ENCODE measurements around the gene CIAO3. TPM values are rescaled to one million over a fixed set of nuclear protein-coding genes. Genes with fewer than 3 reads are reported as not detected.
A peak's percentile ranks its signal among the peaks of the same experiment; 100 is the strongest.

CIAO3 gene
- total RNA-seq, 1 experiment from 2014 or later = 32.8 TPM

GRCh38 chr16:756428-756827 is 15.6 kb upstream of the CIAO3 start:
- H3K36me3 ChIP-seq (ENCODE audit: control insufficient read depth in 1 of 2, insufficient read depth in 2 of 2, low read length in 2 of 2) = no peaks in the 10 kb centered on the region
- no peak for DNase-seq (ENCODE audit: low read depth, low spot score)
- no peak for ATAC-seq
- no peak overlapping the region for H3K4me2 ChIP-seq (ENCODE audit: low read length)
- ChIA-PET RAD21 (ENCODE audit: low non-redundant PET in 1 of 2, low total read pairs in 2 of 2, uncharacterized antibody in 2 of 2, unreplicated experiment in 2 of 2) (no interaction called here), CTCF (no interaction called here), POLR2A (no interaction called here)
- H2AFZ ChIP-seq (ENCODE audit: low read depth, low read length, poor library complexity, severe bottlenecking) = no peak overlapping the region
- H3K9me3 ChIP-seq (ENCODE audit: control insufficient read depth in 1 of 2, insufficient read depth in 1 of 2, low read depth in 1 of 2, low read length in 2 of 2) = peaks cover 0 to 7% of the 10 kb centered on the region in 2 experiments; a peak in 1 of 4 replicates
- no peaks in the 10 kb centered on the region for H3K9me2 ChIP-seq (ENCODE audit: insufficient read depth)
- peaks cover 25 to 40% of the 10 kb centered on the region in 2 experiments for H3K4me1 ChIP-seq (ENCODE audit: control insufficient read depth in 1 of 2, insufficient read depth in 2 of 2, low read length in 2 of 2)
- H4K20me1 ChIP-seq (ENCODE audit: insufficient read depth) = no peaks in the 10 kb centered on the region
- H3K27me3 ChIP-seq (ENCODE audit: insufficient read depth, low read length) = no peaks in the 10 kb centered on the region
- TF ChIP-seq POLR2AphosphoS5 (IDR thresholded peaks at IDR 0.05; ENCODE audit: low read depth, low read length) = no peak
- TF ChIP-seq SIN3A (IDR thresholded peaks at IDR 0.05; ENCODE audit: low read depth) = no peak
- TF ChIP-seq YY1 (IDR thresholded peaks at IDR 0.05; ENCODE audit: extremely low read depth, insufficient replicate concordance, low read depth, low read length) = no peak
- TF ChIP-seq REST (IDR thresholded peaks at IDR 0.05; ENCODE audit: low read depth) = no peak
- TF ChIP-seq ZFX (IDR thresholded peaks at IDR 0.05) = no peak
- TF ChIP-seq CTCF (IDR thresholded peaks at IDR 0.05 in 2 of 3, conservative IDR thresholded peaks at IDR 0.05 in 1 of 3; ENCODE audit: borderline replicate concordance in 1 of 3, insufficient read depth in 1 of 3, low read depth in 2 of 3, low read length in 2 of 3) = peak in 1 of 3 experiments; percentile 25; a peak in 2 of 6 replicates
- no peak overlapping the region for H3K9ac ChIP-seq (ENCODE audit: low read length)
- no peak overlapping the region for H3K27ac ChIP-seq (ENCODE audit: low read depth, low read length)
- BruUV-seq (replicated peaks) = no TSS peak
- no peak overlapping the region for H3K4me3 ChIP-seq (replicated peaks in 1 of 2; ENCODE audit: low read depth in 1 of 2, low read length in 2 of 2)
- peaks cover 5% of the 10 kb centered on the region for H3K79me2 ChIP-seq (ENCODE audit: insufficient read depth, low read length)
- intact Hi-C loops (cut with micrococcal nuclease) = no loop called here
